PFSK-1 (cell line): ENCODE data around the gene TCF21.

ENCODE experiments used
- FOXP2 ChIP-seq: optimal IDR thresholded peaks from 2 replicates; pipeline ENCODE3; 2011; ENCODE audit warnings: borderline replicate concordance, control low read depth, inconsistent platforms; ENCODE audit not compliant: insufficient read depth; ENCODE audit errors: extremely low read length, extremely low read depth
- POLR2AphosphoS5 ChIP-seq: IDR thresholded peaks from 2 replicates; pipeline ENCODE4 v1.6.1; 2012; ENCODE audit warnings: low read depth, mild to moderate bottlenecking, control low read depth, low read length, moderate library complexity
- SIN3A ChIP-seq: IDR thresholded peaks from 2 replicates; pipeline ENCODE4 v1.6.1; 2012; ENCODE audit warnings: mild to moderate bottlenecking, low read length, moderate library complexity, borderline replicate concordance; ENCODE audit not compliant: insufficient read depth
- TAF1 ChIP-seq: IDR thresholded peaks from 2 replicates; pipeline ENCODE4 v1.6.1; 2012; ENCODE audit warnings: low read length, control low read depth, borderline replicate concordance; ENCODE audit not compliant: insufficient read depth
- TF ChIP-seq, protein P1 (sequence below), 2 experiments: IDR thresholded peaks; 2 replicates each; pipeline versions ENCODE4 v1.6.1 to v1.8.0; 2011 to 2012; ENCODE audit warnings: low read depth in 2 of 2, low read length in 2 of 2, control low read depth in 1 of 2, inconsistent platforms in 1 of 2, mild to moderate bottlenecking in 1 of 2, moderate library complexity in 1 of 2; ENCODE audit not compliant: insufficient read depth in 1 of 2

DNA sequence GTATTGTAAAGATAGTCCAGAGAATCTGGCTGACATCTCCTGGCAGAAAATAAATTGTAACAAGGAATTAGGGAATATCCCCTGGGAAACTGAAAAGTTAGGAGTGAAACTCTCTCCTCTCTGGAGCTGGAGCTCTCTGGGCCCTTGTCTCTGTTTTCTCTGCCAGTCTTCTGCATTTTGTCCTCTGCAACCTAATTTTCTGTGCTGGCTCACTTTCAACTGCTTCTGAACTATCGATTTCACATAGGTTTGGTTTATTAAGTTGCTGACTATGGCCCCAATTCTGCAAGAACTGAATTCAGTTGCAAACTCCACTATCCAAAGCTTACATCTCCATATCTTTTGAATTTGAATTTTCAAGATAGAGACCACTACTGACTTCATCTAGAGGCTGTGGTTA is 9.3 kb downstream of the TCF21 start:
- no peak for TF ChIP-seq TAF1
- no peak for TF ChIP-seq POLR2AphosphoS5
- no peak for TF ChIP-seq SIN3A
- TF ChIP-seq, protein P1, sequence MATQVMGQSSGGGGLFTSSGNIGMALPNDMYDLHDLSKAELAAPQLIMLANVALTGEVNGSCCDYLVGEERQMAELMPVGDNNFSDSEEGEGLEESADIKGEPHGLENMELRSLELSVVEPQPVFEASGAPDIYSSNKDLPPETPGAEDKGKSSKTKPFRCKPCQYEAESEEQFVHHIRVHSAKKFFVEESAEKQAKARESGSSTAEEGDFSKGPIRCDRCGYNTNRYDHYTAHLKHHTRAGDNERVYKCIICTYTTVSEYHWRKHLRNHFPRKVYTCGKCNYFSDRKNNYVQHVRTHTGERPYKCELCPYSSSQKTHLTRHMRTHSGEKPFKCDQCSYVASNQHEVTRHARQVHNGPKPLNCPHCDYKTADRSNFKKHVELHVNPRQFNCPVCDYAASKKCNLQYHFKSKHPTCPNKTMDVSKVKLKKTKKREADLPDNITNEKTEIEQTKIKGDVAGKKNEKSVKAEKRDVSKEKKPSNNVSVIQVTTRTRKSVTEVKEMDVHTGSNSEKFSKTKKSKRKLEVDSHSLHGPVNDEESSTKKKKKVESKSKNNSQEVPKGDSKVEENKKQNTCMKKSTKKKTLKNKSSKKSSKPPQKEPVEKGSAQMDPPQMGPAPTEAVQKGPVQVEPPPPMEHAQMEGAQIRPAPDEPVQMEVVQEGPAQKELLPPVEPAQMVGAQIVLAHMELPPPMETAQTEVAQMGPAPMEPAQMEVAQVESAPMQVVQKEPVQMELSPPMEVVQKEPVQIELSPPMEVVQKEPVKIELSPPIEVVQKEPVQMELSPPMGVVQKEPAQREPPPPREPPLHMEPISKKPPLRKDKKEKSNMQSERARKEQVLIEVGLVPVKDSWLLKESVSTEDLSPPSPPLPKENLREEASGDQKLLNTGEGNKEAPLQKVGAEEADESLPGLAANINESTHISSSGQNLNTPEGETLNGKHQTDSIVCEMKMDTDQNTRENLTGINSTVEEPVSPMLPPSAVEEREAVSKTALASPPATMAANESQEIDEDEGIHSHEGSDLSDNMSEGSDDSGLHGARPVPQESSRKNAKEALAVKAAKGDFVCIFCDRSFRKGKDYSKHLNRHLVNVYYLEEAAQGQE (IDR thresholded peaks at IDR 0.05; ENCODE audit: insufficient read depth in 1 of 2, low read depth in 2 of 2, low read length in 2 of 2), result no peak
- no peak for TF ChIP-seq FOXP2
